Right lung (tissue), 5 donors: ENCODE data around the gene TMEM108. TPM values are rescaled to one million over a fixed set of nuclear protein-coding genes. Genes with fewer than 3 reads are reported as not detected.

Experiments
- DNase-seq, 2 donors: peaks; one replicate each; pipeline ENCODE4 v3.0.0-alpha.2; 2013
- polyA plus RNA-seq, 5 donors: library from polyadenylated mRNA; unstranded; fragments of 120-200 nt; gene quantifications; one replicate each; pipeline versions ENCODE4 v1.2.1 to v1.2.3, GENCODE V29; 2013; ENCODE audit warnings: inconsistent platforms in 1 of 5, low replicate concordance in 1 of 5; ENCODE audit not compliant: insufficient read length in 5 of 5, insufficient read depth in 1 of 5

The TMEM108 gene
- polyA plus RNA-seq, 5 donors, result 32.9 to 61.8 (median 45.2) TPM

DNA sequence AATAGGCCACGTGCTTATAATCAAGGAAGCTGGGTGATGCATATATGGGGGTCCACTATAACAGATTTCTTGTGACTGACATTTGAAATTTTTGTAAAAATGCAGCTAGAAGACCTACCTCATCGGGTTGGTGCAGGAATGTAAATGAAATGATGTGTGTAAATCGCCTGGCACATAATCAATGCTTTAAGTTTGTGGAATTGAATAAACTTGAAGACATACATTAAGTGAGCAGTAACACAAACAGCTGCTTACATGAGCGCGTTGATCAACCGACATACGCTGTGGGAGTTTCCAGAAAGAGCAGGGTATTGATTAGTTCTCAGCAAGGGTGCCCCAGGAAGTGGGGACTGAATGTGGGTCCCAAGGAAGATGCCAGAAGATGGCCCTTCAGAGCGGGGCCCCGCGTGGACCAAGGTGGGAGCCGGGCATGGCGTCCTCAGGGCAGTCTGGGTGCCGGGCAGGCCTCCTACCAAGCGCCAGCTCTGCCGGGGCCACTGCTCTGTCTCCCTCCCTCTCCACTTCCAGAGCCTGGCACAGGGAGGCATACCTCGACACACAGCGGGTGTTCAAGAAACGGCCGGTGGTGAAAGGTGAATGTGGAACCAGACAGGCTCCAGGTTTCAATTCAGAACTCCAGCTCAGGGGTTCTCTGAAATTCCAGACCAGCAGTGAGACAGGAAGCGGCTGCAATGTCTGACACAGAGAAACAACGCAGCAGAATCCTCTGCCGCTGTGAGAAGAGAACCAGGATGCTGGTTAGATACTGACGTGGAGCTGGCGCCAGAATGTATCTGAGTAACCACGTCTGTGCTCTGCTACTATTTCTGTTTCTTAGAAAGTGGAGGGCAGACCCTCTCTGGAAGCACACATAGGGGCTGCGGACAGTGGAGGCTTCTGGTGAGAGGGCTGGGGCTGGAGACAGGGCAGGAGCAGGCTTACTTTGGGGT, 374.3 kb downstream of the TMEM108 start:
- DNase-seq, result peak; percentile 60 to 73

DNA sequence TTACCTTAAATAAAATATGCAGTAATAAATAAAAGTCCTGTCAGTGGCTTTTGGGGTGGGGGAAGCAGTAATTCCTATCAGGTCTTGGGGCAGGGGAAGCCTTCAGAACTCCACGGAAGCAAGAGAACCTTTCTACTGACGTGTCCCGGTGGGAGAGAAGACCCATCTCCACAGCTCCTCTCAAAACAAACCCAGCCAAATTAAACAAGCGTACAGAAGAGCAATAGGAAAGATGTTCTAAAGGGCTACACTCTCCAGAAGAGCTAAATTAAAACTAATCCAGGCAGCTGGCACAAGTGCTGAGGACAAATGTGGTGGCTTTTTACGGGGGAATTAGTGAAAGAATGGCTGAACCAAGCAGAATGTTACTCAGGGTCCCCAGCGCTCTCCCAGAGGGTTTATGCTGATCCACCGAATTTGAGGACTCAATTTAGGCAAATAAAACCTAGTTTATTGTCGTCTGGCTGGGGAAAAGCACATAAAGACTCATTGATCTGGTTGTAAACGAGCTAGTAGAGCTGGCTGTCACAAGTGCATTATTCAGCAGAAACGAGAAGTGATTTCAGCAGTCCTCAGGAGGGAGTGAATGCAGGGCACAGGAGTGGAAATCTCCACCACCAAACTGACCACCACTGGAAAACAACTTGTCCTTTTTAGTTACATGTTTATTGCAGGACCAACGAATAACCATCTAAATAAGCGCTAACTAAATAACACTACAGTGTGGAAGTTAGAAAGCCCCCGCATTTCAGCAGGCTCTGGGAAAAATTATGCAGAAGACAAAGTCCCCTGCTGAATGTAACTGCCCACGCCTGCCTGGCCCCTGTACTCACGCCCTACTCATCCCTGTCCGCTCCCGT, 375.2 kb downstream of the TMEM108 start:
- peak; percentile 44 to 61 for DNase-seq

DNA sequence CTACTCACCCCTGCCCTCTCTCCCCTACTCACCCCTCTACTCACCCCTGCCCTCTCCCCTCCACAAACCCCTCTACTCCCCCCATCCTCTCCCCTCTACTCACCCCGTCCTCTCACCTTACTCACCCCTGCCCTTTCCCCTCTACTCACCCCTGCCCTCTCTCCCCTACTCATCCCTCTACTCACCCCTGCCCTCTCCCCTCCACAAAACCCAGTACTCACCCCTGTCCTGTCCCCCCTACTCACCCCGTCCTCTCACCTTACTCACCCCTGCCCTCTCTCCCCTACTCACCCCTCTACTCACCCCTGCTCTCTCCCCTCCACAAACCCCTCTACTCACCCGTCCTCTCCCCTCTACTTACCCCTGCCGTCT, 375.8 kb downstream of the TMEM108 start:
- no peak for DNase-seq

DNA sequence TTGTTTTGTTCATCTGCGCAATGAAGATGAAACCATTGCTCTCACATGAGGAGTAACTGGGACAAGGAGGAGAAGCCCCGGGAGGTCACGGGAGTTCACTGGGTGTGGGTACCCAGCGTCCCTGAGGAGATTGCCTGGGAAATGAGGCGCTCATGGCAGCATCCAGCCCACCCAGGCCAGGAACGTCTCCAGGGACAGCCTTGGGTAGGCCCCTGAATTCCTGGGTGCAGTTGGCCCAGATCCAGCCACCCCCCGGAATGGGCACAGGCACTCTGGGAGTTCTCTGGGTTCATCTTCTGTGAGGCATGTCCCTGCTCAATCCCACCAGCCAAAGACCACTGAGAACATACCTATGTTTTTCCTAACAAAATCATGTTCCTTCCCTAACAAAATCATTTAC, 380.2 kb downstream of the TMEM108 start:
- no peak for DNase-seq

DNA sequence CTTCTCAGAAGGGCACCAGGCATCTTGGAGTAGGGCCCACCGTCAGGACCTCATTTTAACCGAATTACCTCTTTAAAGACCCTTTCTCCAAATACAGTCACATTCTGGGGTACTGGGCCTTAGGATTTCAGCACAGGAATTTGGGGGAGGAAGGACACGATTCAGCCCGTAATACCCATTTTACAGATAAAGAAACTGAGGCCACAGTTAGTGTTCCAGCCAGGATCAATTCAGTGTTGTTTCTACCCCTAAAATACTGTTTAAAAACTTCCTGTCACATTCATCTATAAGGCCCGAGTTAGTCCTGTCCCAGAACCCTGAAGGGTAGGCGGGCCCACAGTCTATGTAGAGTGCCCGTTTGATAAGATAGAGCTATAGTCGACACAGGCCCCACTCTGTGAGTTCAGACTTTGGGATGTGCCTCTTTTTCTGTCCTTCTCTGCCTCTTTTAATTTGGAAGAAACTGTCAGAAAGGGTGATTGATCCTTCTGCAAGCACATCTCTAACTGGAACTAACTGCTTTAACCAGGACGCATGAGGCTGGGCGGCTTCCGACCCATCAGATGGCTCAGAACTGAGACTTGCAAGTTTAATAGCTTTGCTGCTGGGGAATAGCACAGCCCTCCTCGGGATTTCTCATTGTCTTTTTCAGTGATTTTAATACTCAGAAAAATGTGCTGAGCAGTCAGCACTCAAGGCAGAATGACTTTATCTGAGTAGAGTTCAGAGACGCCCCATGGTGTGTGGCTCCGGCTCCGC, 381.1 kb downstream of the TMEM108 start:
- no peak for DNase-seq

DNA sequence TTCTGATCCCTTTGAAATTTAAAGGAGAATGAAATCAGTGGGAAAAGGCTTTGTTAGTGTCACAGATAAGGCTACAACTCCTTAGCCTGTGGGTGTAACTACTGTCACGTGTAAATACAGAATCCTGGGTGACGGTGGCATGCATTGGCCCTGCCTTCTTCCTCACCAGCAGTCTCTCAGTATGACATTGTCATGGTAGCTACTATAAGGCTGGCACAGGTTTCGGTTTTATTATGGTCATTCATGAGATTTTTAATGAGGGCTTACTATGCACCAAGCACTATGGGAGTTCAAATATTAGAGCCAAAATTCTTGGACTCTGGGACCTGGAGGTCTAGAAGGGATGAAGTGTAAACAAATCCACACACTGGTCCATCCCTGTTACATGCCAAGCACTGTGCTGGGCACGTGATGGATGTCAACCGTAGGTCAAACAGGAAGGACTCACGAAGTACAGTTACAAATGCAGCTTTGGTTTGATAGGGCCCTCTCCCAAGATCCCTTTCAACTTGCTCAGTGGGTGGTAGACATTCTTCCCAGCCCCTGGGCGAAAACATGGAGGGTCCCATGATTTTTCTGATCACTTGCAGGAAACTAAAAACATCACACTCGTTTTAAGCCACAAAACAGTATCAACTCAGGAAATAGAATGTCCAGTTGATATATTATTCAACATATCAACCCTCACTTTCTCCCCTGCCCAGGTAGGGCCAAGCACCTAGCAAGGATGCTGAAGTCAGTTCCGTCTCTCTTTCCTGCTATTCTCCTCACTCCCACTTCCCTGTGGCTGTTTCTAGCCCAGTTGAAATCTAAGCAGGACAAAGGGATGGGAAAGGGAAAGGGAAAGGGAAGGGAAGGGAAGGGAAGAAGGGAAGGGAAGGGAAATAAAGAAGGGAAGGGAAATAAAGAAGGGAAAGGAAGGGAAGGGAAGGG, 387.0 kb downstream of the TMEM108 start:
- DNase-seq, result no peak

DNA sequence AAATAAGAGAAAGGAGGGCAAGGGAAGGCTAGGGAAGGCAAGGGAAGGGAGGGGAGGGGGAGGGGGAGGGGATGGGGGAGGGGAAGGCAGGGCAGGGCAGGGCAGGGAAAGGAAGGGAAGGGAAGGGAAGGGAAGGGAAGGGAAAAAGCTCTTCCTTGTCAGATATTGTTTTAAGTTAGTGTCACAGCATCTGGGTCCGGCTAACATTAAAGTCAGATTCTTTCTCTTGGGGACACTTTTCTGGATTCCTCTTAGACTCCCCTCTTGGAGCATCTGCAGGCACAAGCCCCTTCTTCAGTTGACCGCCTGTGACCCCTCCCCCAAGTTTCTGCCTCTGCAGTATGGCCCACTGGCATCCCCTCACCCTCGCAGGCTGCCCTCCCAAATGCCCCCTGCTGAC, 387.7 kb downstream of the TMEM108 start:
- no peak for DNase-seq

DNA sequence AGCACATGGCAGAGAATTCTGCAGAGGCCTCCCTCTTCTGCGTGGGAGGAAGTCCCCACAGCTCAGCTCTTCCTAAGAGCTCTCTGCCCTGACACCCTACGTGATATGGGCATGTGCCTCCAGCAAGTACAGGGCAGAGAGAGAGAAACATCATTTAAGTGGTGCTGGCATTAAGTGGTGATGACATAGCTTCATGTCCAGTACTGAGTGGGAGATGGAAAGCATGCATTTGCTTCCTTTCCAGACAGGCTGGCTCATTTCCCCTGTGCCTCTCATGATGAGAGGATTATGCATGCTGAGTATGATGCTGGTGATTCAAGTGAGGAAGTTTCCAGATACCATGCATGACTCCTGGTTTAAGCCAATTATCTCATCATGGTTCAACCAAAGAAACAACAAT, 388.5 kb downstream of the TMEM108 start:
- DNase-seq, result no peak

DNA sequence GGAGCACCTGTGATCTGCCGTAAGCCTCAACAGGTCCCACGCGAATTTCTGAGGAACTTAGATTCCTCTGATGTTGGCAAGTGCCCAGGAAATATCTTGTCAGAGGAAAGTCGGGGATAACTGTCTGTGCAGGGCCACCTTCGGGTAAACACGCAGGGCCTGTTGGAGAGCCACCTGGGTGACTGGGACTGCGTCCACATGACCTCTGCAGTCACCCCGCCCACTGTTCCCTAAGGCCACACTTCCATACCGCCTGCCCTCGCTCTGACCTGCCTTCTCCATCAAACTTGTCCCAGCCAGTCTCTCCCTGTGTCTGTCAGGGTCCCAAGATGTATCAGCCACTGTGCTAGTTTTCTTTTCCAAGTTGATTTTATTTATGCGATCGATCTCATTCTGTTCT, 390.4 kb downstream of the TMEM108 start:
- no peak for DNase-seq

DNA sequence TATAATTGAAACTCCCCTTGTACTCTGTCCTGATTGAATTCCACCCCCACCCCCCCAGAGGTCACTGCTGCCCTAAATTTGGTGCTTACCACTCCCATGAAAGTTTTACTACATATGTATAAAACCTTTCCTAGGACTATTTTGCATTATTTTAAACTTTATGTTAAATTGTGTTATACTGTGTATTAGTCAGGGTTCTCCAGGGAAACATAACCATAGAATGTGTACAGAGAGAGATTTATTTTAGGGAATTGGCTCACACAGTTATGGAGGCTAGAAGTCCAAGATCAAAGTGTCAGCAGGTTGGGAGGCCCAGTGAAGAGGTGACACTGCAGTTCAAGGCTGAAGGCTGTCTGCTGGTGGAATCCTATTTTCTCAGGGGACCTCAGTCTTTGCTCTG, 390.9 kb downstream of the TMEM108 start:
- no peak for DNase-seq

DNA sequence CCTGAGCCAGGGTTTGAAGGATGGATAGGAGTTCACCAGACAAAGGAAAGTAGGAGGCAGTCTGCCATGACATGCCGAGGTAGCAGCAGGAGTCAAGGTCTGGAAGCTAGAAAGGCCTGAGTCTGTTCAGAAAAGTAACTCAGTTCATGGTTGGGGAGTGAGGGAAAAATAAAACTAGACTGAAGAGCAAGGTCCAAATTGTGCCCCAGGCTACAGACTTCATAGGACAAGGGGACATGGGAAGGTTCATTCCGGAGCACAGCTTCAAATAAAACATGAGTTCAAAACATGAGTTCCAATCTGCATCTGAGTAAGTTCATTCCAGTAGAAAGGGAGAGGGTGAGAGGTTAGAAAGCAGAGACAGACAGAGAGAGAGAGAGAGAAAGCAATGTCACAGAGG, 401.4 kb downstream of the TMEM108 start:
- no peak for DNase-seq

DNA sequence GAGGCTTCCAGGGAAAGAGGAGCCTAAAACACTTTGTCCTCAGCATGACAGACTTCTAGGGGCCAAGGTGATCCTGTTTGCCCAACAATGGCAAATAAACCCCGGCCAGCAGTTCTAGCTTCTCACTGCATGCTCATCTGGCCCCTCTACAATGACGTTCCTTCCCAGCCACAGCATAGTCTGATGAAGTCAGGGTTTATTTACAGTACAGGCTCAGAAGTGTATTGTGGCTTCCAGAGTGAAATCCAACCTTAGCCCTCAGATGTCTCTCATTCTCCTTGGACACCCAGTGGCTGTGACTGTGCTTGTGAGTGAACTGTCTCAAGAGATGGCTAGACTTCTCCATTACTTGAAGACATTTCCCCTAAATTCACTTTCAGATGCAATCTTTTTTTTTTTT, 402.5 kb downstream of the TMEM108 start:
- DNase-seq, result no peak

DNA sequence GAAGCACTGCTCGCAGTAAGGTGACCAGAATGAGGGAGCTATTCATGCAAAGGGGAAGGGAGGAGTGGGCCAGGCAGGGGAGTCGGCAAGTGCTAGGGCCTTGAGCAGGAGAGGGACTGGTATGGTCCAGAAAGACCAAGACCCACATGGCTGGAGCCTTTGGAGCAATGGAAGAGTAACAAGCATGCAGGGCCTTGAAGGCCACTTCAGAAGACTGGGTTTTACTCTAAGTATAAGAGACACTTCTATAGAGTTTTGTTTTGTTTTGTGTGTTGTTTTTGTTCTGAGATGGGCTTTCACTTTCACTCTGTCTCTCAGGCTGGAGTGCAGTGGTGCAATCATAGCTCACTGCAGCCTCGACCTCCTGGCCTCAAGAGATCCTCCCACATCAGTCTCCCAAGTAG, 403.7 kb downstream of the TMEM108 start:
- no peak for DNase-seq

DNA sequence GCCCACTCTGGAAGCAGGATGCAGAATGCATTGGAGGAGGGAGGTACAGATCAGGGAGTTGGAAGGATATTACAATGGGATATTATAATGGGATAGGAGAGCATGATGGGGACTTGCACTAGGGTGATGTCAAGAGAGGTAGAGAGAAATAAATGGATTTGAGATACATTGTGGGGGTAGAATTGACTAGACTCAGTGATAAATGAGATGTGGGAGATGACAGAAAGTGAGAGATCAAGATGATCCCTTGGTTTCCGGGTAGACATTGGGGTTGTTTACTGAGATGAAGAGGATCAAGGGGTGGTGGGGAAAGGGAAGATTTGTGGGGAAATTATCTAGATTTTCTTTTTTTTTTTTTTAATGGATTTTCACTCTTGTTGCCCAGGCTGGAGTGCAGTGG, 404.3 kb downstream of the TMEM108 start:
- no peak for DNase-seq

DNA sequence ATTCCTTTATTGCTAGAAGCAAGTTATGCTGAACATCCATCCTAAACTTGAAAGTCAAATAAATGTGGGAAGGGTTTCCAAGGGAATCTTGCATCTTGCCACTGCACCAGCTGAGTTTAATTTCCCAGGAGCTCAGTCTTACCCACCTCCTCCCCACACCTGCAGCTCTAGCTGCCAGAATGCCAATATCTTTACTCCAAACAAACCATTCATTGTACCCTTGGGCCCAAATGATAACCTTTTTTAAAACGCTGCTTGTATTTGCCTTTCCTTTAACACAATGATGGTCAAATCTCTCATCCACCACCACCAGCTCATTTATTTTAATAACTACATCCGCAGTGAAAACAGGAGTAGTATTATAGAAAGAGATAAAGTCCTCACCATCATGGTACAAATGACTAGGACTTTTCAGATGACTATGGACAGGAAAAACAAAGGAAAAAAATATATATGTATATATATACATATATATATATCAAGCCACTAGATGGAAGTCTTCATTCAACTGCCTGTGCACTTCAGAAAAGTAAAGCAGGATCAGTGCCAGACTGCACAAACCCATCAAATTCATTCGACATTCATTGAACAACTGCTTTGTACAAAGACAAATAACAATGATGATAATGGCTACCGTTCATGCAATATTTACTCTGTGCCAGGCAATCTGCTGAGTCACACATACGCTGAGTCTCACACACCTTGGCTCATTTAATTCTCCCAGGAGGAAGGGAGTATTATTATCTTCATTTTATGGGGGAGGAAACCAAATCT, 405.6 kb downstream of the TMEM108 start:
- DNase-seq, result no peak

DNA sequence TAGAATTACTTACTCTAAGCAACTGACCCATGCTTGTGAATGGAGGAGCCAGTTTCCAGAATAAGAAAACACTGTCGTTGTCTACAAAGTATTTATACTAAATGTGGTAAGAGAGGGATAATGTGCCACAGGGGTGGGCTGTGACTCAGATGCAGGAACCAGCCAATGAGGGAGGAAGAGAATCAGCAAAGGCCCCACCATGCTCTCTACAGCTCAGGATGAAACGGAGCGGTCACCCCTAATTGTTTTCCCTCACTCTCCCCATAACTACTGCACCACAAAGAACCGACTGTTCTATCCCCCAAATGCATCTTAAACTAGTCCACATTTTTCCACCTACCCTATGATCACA, 406.2 kb downstream of the TMEM108 start:
- DNase-seq, result no peak

DNA sequence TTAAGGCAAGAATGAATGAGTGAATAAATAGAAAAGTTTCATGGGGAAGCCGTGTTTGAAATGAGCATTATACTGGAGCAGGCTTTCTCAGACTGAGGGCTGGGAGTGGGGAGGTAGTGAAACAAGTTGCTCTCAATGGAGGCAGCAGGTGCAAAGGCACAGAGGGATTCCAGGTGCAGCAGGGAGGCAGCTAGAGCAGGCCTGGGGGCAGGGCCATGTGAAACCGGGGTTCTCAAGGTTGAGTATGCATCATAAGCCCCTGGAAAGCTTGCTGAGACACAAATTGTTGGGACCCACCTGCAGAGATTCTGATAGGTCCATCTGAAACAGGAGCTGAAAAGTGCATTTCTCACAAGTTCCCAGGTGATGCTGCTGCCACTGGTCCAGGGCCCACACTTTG, 406.9 kb downstream of the TMEM108 start:
- DNase-seq, result no peak
